DMS114 treated with DMSO at 0.1 percent for 48 hours (cell line): ENCODE results near the gene TUBGCP3.

ENCODE experiments used
- DNase-seq: peaks from one replicate; lab custom pipeline; 2025; ENCODE audit not compliant: unreplicated experiment; lab: John Stamatoyannopoulos, UW

The TUBGCP3 gene

DNA sequence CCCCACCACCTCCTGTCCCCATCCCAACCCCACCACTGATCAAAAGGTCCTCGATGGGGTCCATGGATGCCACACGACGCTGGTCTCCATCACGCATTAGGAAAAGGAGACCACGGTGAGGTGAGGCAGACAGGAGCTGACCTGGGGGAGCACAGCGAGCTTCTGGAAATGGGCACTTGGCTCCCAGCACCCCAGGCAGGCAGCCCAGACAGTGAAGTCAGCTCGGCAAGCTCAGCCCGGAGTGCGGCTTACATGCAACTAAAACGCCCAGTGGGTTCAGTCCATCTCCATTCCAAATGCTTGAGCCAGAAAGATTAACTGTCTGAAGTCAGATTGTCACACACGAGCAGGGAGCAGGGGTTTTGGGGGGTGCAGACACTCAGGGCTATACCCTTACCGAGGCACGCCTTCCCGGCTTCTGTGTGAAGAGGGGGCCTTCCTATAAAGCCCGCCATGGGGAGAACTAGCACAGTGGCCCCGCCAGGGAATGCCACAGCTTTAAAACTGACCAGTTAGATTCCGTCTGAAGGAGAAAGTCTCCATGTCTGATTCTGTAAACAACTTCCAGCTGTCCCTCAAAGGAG is 132.4 kb downstream of the TUBGCP3 start:
- no peak for DNase-seq

DNA sequence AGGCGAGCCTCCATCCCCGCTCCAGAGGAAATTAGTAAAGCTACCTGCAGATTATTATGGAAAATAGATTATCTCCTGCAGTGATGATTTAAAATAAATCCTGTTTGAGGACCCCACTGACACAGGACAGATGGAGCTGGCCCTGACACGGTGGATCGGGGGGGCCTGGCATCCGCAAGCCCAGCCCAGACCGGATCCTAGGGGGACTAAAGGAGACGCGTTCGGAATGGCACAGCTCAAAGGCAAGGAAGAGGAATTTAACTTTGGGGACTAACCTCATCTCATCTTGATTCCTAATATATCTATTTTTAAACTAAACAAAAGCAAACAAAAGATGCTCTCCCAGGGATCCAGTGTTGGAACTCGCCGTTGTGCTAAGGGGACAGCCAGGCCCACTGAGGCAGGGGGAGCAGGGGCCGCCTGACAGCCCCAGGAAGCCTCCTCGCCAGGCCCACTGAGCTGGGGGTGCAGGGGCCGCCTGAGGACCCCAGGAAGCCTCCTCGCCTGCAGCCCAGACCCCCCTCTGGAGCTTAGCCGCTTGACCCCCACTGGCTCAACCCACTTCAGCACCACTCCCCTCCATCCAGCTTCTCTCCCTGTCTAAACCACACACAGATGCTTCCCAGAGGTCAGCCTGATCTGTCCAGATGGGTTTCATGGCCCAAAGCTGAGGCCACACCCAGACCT is 133.2 kb downstream of the TUBGCP3 start:
- DNase-seq = no peak

- no peak for DNase-seq
Measured at GRCh38 chr13:112453874-112454647, 133.9 kb downstream of the TUBGCP3 start.

- no peak for DNase-seq
Measured at GRCh38 chr13:112453207-112453829, 134.6 kb downstream of the TUBGCP3 start.

GRCh38 chr13:112452380-112453206 is 135.4 kb downstream of the TUBGCP3 start:
- DNase-seq = no peak

GRCh38 chr13:112451512-112452379 is 136.2 kb downstream of the TUBGCP3 start:
- DNase-seq = no peak

- no peak for DNase-seq
Measured at GRCh38 chr13:112450904-112451240, 137.1 kb downstream of the TUBGCP3 start.

DNA sequence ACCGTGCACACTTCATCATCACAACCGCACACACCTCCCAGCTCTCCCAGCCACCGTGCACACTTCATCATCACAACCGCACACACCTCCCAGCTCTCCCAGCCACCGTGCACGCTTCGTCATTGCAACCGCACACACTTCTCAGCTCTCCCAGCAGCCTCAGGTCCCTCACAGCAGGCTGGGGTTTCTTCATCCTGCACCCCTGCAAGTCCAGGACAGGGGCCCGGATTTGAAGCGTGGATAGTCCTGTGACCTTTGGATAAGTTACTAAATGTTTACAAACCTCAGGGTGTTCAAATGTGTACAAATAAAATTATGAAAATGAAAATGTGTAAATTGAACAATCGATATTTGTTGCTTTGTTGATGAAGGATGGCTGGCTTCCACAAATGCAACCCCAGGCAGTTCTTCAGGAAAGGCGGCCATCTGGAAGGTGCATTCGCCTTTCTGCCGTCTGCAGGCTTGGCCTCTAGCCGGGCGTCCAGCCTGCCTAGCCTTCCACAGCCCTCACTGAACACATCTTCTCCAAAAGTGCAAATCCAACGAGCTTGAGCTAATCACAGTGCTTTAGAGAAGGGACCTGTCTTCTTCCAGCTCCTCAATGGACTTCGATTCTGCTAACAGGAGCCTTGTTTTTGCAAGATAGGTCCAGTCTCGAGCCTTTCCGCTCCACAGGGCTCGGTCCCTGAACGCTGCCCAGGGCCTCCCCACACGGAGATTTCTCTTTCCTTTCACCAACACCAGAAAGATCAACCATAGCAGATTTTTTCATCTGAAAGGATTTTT is 137.6 kb downstream of the TUBGCP3 start:
- DNase-seq = no peak

DNA sequence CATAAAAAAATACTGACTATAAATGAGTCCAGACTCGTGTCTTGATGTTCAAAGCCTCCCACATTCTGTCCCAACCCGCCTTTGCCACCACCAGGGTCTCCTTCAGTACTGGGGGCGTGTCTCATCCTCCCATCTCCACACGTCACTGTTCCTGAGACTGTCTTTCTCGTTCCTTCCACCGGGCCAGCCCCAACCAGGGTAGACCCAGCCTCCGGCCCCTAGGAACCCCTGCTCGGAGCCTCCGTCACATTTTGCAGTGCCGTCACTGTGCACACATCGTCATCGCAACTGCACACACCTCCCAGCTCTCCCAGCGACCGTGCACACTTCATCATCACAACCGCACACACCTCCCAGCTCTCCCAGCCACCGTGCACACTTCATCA is 138.4 kb downstream of the TUBGCP3 start:
- DNase-seq = no peak

DNA sequence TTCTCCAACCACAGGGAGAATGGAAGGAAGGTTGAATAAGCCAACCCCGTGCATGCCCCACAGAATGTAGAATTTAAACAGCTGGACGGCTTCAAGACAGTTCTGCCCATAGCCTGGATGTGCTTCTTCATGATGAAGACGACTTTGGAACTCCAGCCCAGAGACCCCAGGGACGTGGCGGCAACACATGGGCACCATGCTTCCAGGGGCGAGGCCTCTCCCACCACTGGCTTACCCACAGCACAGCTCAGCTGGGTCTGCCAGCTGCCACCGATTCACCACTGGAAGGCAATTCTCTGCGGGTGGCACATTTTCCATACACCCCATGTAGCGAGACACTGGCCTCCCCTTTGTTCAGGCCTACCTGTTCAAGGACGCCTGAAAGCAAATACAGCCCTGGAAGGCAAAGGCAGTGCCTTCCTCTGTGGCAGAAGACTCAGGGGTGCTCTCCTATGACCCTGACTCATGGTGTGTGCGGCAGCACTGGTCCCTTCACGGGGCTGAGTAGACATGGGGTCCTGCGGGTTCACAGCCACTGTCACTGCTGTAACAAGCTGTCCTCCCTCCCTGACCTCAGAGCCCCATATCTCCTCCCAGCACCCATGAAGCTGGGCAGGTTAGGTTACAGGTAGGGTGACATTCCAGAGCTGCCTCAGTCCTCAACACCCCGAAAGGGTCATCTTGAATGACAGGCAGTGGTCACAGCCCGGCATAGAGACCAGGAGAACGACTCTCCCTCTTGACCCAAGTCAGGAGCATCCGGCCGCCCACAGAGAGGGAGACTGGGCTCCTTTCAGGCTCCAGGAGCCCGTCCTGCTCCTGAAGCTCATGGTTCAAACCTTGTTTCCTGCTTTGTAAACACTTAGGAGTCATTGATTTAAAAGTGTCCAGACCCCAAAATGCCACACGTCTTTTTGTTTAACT is 139.1 kb downstream of the TUBGCP3 start:
- no peak for DNase-seq

DNA sequence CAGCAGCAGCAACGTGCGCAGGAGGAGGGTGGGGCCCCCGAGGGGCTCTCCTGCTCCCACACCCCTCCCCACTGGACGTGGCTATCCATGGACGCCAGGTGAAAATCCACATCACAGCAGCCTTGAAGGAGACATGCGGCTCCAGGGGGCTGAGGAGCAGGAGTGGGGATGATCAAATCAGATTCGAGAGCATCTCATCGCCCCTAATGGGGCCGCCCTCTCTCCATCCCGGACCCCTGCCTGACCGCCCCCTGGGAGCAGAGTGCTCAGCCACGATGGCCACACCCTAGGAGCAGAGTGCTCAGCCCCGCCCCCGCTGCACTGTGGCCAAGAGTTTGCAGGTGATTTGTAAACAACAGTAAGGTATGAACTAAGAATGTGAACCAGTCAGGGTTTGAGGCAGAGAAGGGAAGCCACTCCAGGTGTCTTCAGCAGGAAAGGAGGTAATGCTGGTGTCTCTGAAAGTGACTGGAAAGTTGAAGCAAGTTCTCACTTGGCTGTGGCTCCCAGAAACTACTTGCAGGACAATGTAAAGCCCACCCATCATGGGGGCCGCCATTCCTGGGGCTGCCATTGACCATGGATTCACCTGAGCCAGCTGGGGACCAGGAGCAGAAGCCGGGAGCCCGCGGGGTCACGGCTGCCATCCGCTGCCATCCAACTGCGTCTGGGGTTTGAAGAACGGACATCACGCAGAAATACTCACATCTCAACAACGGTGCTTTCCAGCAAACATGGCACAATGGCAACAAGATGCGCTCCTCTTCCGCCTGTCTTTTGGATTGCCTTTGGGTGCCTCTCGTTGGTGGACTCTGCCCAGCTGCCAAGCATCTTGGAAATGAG is 140.0 kb downstream of the TUBGCP3 start:
- DNase-seq = no peak

GRCh38 chr13:112447306-112447705 is 140.6 kb downstream of the TUBGCP3 start:
- no peak for DNase-seq

GRCh38 chr13:112446867-112447266 is 141.1 kb downstream of the TUBGCP3 start:
- DNase-seq = no peak

- DNase-seq = no peak
Measured at GRCh38 chr13:112446347-112446861, 141.5 kb downstream of the TUBGCP3 start.

GRCh38 chr13:112445411-112446271 is 142.3 kb downstream of the TUBGCP3 start:
- DNase-seq = no peak
